Common myeloid progenitor, CD34-positive (primary cell): Measurements from ENCODE around the gene NKAIN1.

Source experiments
- CTCF ChIA-PET: fragments of 350-600 bp; sonication (Branson Sonifier 250); formaldehyde crosslinking; loops from one replicate; lab custom pipeline; 2021; ENCODE audit warnings: antibody characterized with exemption; lab: Charles Lee
- POLR2A ChIA-PET: fragments of 350-600 bp; sonication (Branson Sonifier 250); formaldehyde crosslinking; loops from one replicate; lab custom pipeline; 2021; ENCODE audit warnings: antibody characterized with exemption; lab: Charles Lee
- DNase-seq, 3 donors: peaks; one replicate each; pipeline versions ENCODE4 v3.0.0 to v3.0.0-alpha.2; 2013
- H3K27ac ChIP-seq, 2 experiments: 1 replicate in 1 of 2; 2 replicates in 1 of 2; pipeline ENCODE4 v1.7.0; 2013; ENCODE audit warnings: inconsistent platforms in 2 of 2, low read length in 2 of 2, mild to moderate bottlenecking in 2 of 2, low read depth in 1 of 2, moderate library complexity in 1 of 2; ENCODE audit not compliant: severe bottlenecking in 2 of 2, insufficient read depth in 1 of 2, poor library complexity in 1 of 2
- H3K27me3 ChIP-seq, 5 experiments: replicated peaks in 2 of 5; 1 replicate in 3 of 5; 2 replicates in 2 of 5; pipeline versions ENCODE4 v1.6.1 to v1.7.0; 2013; ENCODE audit warnings: low read length in 4 of 5, mild to moderate bottlenecking in 2 of 5, moderate library complexity in 2 of 5, inconsistent platforms in 1 of 5; ENCODE audit not compliant: insufficient read depth in 5 of 5, control insufficient read depth in 4 of 5
- H3K36me3 ChIP-seq, 4 experiments: 1 replicate in 2 of 4; 2 replicates in 2 of 4; pipeline versions ENCODE4 v1.6.1 to v1.7.0; 2013; ENCODE audit warnings: low read length in 3 of 4, control low read depth in 1 of 4, mild to moderate bottlenecking in 1 of 4; ENCODE audit not compliant: control insufficient read depth in 4 of 4, insufficient read depth in 4 of 4
- H3K4me1 ChIP-seq, 4 experiments: 1 replicate in 3 of 4; 2 replicates in 1 of 4; pipeline versions ENCODE4 v1.6.1 to v1.7.1; 2013; ENCODE audit warnings: low read length in 3 of 4, mild to moderate bottlenecking in 3 of 4, control low read depth in 1 of 4, inconsistent platforms in 1 of 4, moderate library complexity in 1 of 4; ENCODE audit not compliant: control insufficient read depth in 4 of 4, insufficient read depth in 4 of 4; ENCODE audit errors: control extremely low read depth in 1 of 4
- H3K4me3 ChIP-seq, 7 experiments: 1 replicate in 4 of 7; 2 replicates in 3 of 7; pipeline versions ENCODE4 v1.5.1 to v1.7.0; 2013; ENCODE audit warnings: mild to moderate bottlenecking in 7 of 7, low read length in 6 of 7, moderate library complexity in 6 of 7, inconsistent platforms in 2 of 7, low read depth in 2 of 7, control low read depth in 1 of 7; ENCODE audit not compliant: insufficient read depth in 4 of 7, control insufficient read depth in 1 of 7; ENCODE audit errors: extremely low read depth in 1 of 7
- H3K9me3 ChIP-seq, 5 experiments: 1 replicate in 4 of 5; 2 replicates in 1 of 5; pipeline versions ENCODE4 v1.6.1 to v1.7.1; 2013; ENCODE audit warnings: low read length in 4 of 5, mild to moderate bottlenecking in 2 of 5, inconsistent platforms in 1 of 5, low read depth in 1 of 5, moderate library complexity in 1 of 5; ENCODE audit not compliant: control insufficient read depth in 4 of 5, insufficient read depth in 2 of 5; ENCODE audit errors: control extremely low read depth in 1 of 5
- WGBS: methylation state at CpG from one replicate; pipeline ENCODE4 v1.1.5; 2013; ENCODE audit not compliant: insufficient coverage; 5-methylcytosine and 5-hydroxymethylcytosine counted together

Gene NKAIN1

GRCh38 chr1:31214316-31215064 lies 25.2 kb downstream of the NKAIN1 start:
- Histone ChIP-seq H3K9me3 (peaks cover 0 to 3% (median 0%) of the 10 kb centered on the region in 5 experiments), H3K27ac (no peak overlapping the region), H3K36me3 (no peaks in the 10 kb centered on the region), H3K4me3 (no peak overlapping the region), H3K27me3 (no peaks in the 10 kb centered on the region), H3K4me1 (peaks cover 0 to 9% (median 2%) of the 10 kb centered on the region in 4 experiments)
- ChIA-PET CTCF (no interaction called here), POLR2A (no interaction called here)
- 76% methylated on average over 12 of the region's 12 CpGs for WGBS
- no peak for DNase-seq

GRCh38 chr1:31208361-31208945 lies 31.2 kb downstream of the NKAIN1 start:
- peaks cover 0 to 3% (median 0%) of the 10 kb centered on the region in 4 experiments for H3K4me1 ChIP-seq
- DNase-seq, result no peak
- H3K4me3 ChIP-seq, result no peak overlapping the region
- H3K9me3 ChIP-seq, result peaks cover 0 to 3% (median 0%) of the 10 kb centered on the region in 5 experiments
- no peak overlapping the region for H3K27ac ChIP-seq
- 84% methylated on average over 6 of the region's 9 CpGs for WGBS
- POLR2A ChIA-PET, result no interaction called here
- no peaks in the 10 kb centered on the region for H3K36me3 ChIP-seq
- no peaks in the 10 kb centered on the region for H3K27me3 ChIP-seq
- CTCF ChIA-PET, result interaction anchor here (0.9 kb wide), 1 partner anchor 25 kb away, joined by 3 read pairs; no protein-coding TSS in a partner anchor

GRCh38 chr1:31207569-31207968 lies 32.1 kb downstream of the NKAIN1 start:
- no peak overlapping the region for H3K27ac ChIP-seq
- H3K9me3 ChIP-seq, result peaks cover 0 to 3% (median 0%) of the 10 kb centered on the region in 5 experiments
- H3K4me3 ChIP-seq, result no peak overlapping the region
- H3K27me3 ChIP-seq, result no peaks in the 10 kb centered on the region
- peaks cover 0 to 3% (median 0%) of the 10 kb centered on the region in 4 experiments for H3K4me1 ChIP-seq
- 89% methylated on average over 5 of the region's 5 CpGs for WGBS
- no peaks in the 10 kb centered on the region for H3K36me3 ChIP-seq
- ChIA-PET POLR2A (no interaction called here), CTCF (interaction anchor here (1.0 to 1.3 kb wide), 2 partner anchors 9 to 11 kb away, joined by 3 to 4 read pairs; no protein-coding TSS in a partner anchor)
- no peak for DNase-seq

- Histone ChIP-seq H3K36me3 (no peaks in the 10 kb centered on the region), H3K27me3 (no peaks in the 10 kb centered on the region), H3K4me3 (no peak overlapping the region), H3K9me3 (peaks cover 0 to 3% (median 0%) of the 10 kb centered on the region in 5 experiments), H3K27ac (no peak overlapping the region), H3K4me1 (peaks cover 0 to 3% (median 0%) of the 10 kb centered on the region in 4 experiments)
- WGBS, result 86% methylated on average over 1 of the region's 3 CpGs
- no peak for DNase-seq
- ChIA-PET POLR2A (no interaction called here), CTCF (interaction anchor here (1.0 to 1.3 kb wide), 2 partner anchors 8 to 11 kb away, joined by 3 to 4 read pairs; no protein-coding TSS in a partner anchor)
These were observed 32.6 kb downstream of the NKAIN1 start for GRCh38 chr1:31207046-31207445.

- WGBS, result no CpG with 5 or more reads among the region's 10 CpGs
- DNase-seq, result no peak
- ChIA-PET CTCF (interaction anchor here (0.9 kb wide), 2 partner anchors 9 to 22 kb away, joined by 3 read pairs; no protein-coding TSS in a partner anchor), POLR2A (no interaction called here)
- Histone ChIP-seq H3K4me3 (no peak overlapping the region), H3K27ac (no peak overlapping the region), H3K36me3 (no peaks in the 10 kb centered on the region), H3K27me3 (no peaks in the 10 kb centered on the region), H3K9me3 (no peaks in the 10 kb centered on the region), H3K4me1 (no peaks in the 10 kb centered on the region)
These were observed 36.5 kb downstream of the NKAIN1 start for GRCh38 chr1:31203215-31203614.

GRCh38 chr1:31201931-31202360 lies 37.7 kb downstream of the NKAIN1 start:
- POLR2A ChIA-PET, result no interaction called here
- Histone ChIP-seq H3K4me1 (no peaks in the 10 kb centered on the region), H3K36me3 (no peaks in the 10 kb centered on the region), H3K27me3 (no peaks in the 10 kb centered on the region), H3K4me3 (no peak overlapping the region), H3K27ac (no peak overlapping the region), H3K9me3 (no peaks in the 10 kb centered on the region)
- WGBS, result 90% methylated on average over 4 of the region's 5 CpGs
- CTCF ChIA-PET, result no interaction called here
- DNase-seq, result no peak

GRCh38 chr1:31199949-31200348 lies 39.7 kb downstream of the NKAIN1 start:
- Histone ChIP-seq H3K4me1 (no peaks in the 10 kb centered on the region), H3K27me3 (no peaks in the 10 kb centered on the region), H3K27ac (no peak overlapping the region), H3K4me3 (no peak overlapping the region), H3K36me3 (no peaks in the 10 kb centered on the region), H3K9me3 (no peaks in the 10 kb centered on the region)
- no CpG with 5 or more reads among the region's 22 CpGs for WGBS
- ChIA-PET CTCF (interaction anchor here (1.0 kb wide), 1 partner anchor 15 kb away, joined by 3 read pairs; no protein-coding TSS in a partner anchor), POLR2A (interaction anchor here (0.6 kb wide), 1 partner anchor 10 kb away, joined by 3 read pairs; no protein-coding TSS in a partner anchor)
- DNase-seq, result no peak
